ENCODE data around the gene FAAH. TPM values are rescaled to one million over a fixed set of nuclear protein-coding genes. Genes with fewer than 3 reads are reported as not detected.

Gene FAAH
- total RNA-seq, 1 experiment from 2014 or later, result 2.0 TPM

DNA sequence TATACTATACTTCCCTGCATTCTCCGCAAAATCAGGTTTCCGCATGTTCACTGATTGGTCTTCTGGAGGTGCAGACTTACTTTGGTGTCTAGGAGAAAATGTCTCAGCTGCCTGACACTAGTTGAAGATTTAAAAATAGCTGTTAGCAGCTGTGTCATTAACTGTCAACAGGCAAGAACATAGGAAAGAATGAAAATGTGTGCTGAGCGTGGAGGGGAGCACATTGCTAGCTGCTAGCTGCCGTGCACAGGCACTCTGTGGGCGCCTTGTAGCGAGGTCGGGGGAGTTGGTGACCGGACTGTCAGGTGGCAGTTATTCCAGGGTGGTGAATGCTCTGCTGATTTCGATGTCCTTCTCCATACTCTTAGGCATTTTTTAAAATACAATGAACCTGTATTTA is 5.2 kb downstream of the FAAH start:
- no peak overlapping the region for H3K4me3 ChIP-seq (ENCODE audit: low read length)
- H3F3A ChIP-seq (ENCODE audit: low read length, unreplicated experiment), result no peaks in the 10 kb centered on the region
- H3K79me2 ChIP-seq (ENCODE audit: low read length), result no peaks in the 10 kb centered on the region
- peaks cover 6% of the 10 kb centered on the region; the same call in 1 of the 2 replicates for H3K4me1 ChIP-seq (ENCODE audit: insufficient read depth, low read length)
- ChIA-PET CTCF (no interaction called here), POLR2A (ENCODE audit: unreplicated experiment) (no interaction called here)
- no peaks in the 10 kb centered on the region for H3K27me3 ChIP-seq (ENCODE audit: low read length)
- intact Hi-C loops (cut with micrococcal nuclease), result no loop called here
- no peaks in the 10 kb centered on the region for H3K9me3 ChIP-seq (ENCODE audit: low read length)
- no peak overlapping the region for H3K27ac ChIP-seq (ENCODE audit: low read length)
- no peak overlapping the region for H2AFZ ChIP-seq (ENCODE audit: low read length)
- no TSS peak for BruUV-seq (replicated peaks)
- no peaks in the 10 kb centered on the region for H3K36me3 ChIP-seq (ENCODE audit: low read depth, low read length)
- H3K9me2 ChIP-seq (replicated peaks; ENCODE audit: low read length), result no peaks in the 10 kb centered on the region
- no peak for TF ChIP-seq EZH2 (IDR thresholded peaks at IDR 0.05; ENCODE audit: low read length, unreplicated experiment)
- TF ChIP-seq, protein P1, sequence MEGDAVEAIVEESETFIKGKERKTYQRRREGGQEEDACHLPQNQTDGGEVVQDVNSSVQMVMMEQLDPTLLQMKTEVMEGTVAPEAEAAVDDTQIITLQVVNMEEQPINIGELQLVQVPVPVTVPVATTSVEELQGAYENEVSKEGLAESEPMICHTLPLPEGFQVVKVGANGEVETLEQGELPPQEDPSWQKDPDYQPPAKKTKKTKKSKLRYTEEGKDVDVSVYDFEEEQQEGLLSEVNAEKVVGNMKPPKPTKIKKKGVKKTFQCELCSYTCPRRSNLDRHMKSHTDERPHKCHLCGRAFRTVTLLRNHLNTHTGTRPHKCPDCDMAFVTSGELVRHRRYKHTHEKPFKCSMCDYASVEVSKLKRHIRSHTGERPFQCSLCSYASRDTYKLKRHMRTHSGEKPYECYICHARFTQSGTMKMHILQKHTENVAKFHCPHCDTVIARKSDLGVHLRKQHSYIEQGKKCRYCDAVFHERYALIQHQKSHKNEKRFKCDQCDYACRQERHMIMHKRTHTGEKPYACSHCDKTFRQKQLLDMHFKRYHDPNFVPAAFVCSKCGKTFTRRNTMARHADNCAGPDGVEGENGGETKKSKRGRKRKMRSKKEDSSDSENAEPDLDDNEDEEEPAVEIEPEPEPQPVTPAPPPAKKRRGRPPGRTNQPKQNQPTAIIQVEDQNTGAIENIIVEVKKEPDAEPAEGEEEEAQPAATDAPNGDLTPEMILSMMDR (conservative IDR thresholded peaks at IDR 0.05; ENCODE audit: low read depth, low read length), result no peak
- TF ChIP-seq EZH2phosphoT487 (IDR thresholded peaks at IDR 0.05; ENCODE audit: borderline replicate concordance, low read length), result no peak
- H4K20me1 ChIP-seq (ENCODE audit: low read length), result no peaks in the 10 kb centered on the region
- ATAC-seq (no peak), DNase-seq (no peak)
- H3K9ac ChIP-seq (ENCODE audit: low read length), result no peak overlapping the region
- no peak overlapping the region for H3K4me2 ChIP-seq (ENCODE audit: low read length)

DNA sequence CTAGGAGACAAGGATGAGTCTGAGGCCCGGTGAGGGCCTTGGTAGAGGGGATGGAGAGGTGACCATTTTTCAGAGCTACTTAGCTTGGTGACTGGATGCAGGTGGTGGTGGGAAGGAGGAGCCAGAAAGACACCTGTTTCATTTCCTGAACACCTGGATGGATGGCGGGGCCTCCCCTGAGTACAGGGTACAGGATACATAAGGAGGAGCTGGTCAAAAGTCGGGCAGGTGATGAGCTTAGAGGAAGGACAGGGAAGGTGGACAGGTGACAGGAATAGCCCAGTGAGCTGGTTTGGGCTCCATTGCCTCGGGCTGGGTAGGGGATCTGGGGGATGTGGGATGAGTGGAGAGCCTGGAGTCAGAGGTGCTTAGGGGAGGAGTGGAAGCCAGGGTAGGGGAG is 6.3 kb downstream of the FAAH start:
- Histone ChIP-seq H3K36me3 (ENCODE audit: low read depth, low read length) (no peaks in the 10 kb centered on the region), H3K27me3 (ENCODE audit: low read length) (no peaks in the 10 kb centered on the region), H3K4me1 (ENCODE audit: insufficient read depth, low read length) (peaks cover 6% of the 10 kb centered on the region; the same call in 1 of the 2 replicates), H3K79me2 (ENCODE audit: low read length) (no peaks in the 10 kb centered on the region), H3K4me2 (ENCODE audit: low read length) (no peak overlapping the region), H3K9me3 (ENCODE audit: low read length) (no peaks in the 10 kb centered on the region), H2AFZ (ENCODE audit: low read length) (no peak overlapping the region), H3K9ac (ENCODE audit: low read length) (no peak overlapping the region), H3K4me3 (ENCODE audit: low read length) (no peak overlapping the region), H3K9me2 (replicated peaks; ENCODE audit: low read length) (no peaks in the 10 kb centered on the region), H3F3A (ENCODE audit: low read length, unreplicated experiment) (no peaks in the 10 kb centered on the region), H3K27ac (ENCODE audit: low read length) (no peak overlapping the region), H4K20me1 (ENCODE audit: low read length) (no peaks in the 10 kb centered on the region)
- no peak for DNase-seq
- no peak for ATAC-seq
- POLR2A ChIA-PET (ENCODE audit: unreplicated experiment), result interaction anchor here (0.6 kb wide), 1 partner anchor 158 kb away, joined by 7 read pairs; no protein-coding TSS in a partner anchor
- BruUV-seq (replicated peaks), result no TSS peak
- CTCF ChIA-PET, result no interaction called here
- intact Hi-C loops (cut with micrococcal nuclease), result no loop called here
- TF ChIP-seq, protein P1 (conservative IDR thresholded peaks at IDR 0.05; ENCODE audit: low read depth, low read length), result no peak
- TF ChIP-seq EZH2phosphoT487 (IDR thresholded peaks at IDR 0.05; ENCODE audit: borderline replicate concordance, low read length) (no peak), EZH2 (IDR thresholded peaks at IDR 0.05; ENCODE audit: low read length, unreplicated experiment) (no peak)

DNA sequence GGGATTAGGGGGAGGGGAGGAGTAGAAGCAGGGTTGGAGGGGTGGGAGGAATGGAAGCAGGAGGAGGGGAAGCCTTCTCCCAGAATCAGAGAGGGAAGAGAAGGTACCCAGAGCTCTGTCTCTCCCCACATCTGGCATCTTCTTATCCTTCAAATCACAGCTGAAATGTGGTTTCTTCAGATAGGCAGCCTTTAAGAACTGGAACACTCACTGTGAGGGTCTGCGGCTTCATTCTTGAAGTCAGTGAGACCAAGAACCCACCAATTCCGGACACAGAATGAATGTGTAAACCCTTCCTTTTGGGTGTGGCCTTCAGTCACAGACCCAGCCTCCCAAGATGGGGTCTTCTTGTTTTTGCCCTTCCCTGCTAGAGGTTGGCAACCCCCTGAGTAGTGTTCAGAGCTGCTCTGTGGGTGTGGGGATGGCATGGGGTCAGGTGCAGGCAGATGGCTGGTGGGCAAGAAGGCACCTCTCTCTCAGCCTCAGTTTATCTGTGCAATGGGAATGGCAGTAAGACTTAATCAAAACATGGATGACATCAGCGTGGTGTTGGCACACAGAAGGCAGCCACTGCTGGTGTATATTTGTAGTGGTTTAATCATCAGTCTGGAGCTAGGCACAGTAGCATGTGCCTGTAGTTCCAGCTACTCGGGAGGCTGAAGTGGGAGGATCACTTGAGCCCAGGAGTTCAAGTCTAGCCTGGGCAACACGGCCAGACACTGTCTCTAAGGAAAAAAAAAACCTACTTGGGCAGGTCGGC is 7.2 kb downstream of the FAAH start:
- no TSS peak for BruUV-seq (replicated peaks)
- Histone ChIP-seq H4K20me1 (ENCODE audit: low read length) (no peaks in the 10 kb centered on the region), H3K79me2 (ENCODE audit: low read length) (no peaks in the 10 kb centered on the region), H3K9ac (ENCODE audit: low read length) (no peak overlapping the region), H2AFZ (ENCODE audit: low read length) (no peak overlapping the region), H3K4me2 (ENCODE audit: low read length) (no peak overlapping the region), H3K9me2 (replicated peaks; ENCODE audit: low read length) (no peaks in the 10 kb centered on the region), H3K27me3 (ENCODE audit: low read length) (no peaks in the 10 kb centered on the region), H3F3A (ENCODE audit: low read length, unreplicated experiment) (no peaks in the 10 kb centered on the region), H3K4me1 (ENCODE audit: insufficient read depth, low read length) (peaks cover 6% of the 10 kb centered on the region; the same call in 1 of the 2 replicates), H3K36me3 (ENCODE audit: low read depth, low read length) (no peaks in the 10 kb centered on the region), H3K27ac (ENCODE audit: low read length) (no peak overlapping the region), H3K9me3 (ENCODE audit: low read length) (no peaks in the 10 kb centered on the region), H3K4me3 (ENCODE audit: low read length) (no peak overlapping the region)
- POLR2A ChIA-PET (ENCODE audit: unreplicated experiment), result no interaction called here
- intact Hi-C loops (cut with micrococcal nuclease), result no loop called here
- CTCF ChIA-PET, result interaction anchor here (0.7 kb wide), 1 partner anchor 178 kb away, joined by 4 read pairs; no protein-coding TSS in a partner anchor
- DNase-seq (no peak), ATAC-seq (no peak; the same call in 1 of the 2 replicates)
- TF ChIP-seq, protein P1 (conservative IDR thresholded peaks at IDR 0.05; ENCODE audit: low read depth, low read length), result no peak
- TF ChIP-seq EZH2phosphoT487 (IDR thresholded peaks at IDR 0.05; ENCODE audit: borderline replicate concordance, low read length) (no peak), EZH2 (IDR thresholded peaks at IDR 0.05; ENCODE audit: low read length, unreplicated experiment) (no peak)
